ENCODE results near the gene PRSS12. TPM values are rescaled to one million over a fixed set of nuclear protein-coding genes. Genes with fewer than 3 reads are reported as not detected.

PRSS12 gene
- total RNA-seq, 2 donors from 2014 or later, result 1.7 to 43.0 TPM

- WGBS, result 79% methylated on average over 1 of the region's 1 CpG
- no peak overlapping the region for H3K4me3 ChIP-seq
Observed at GRCh38 chr4:118338981-118339765, 13.6 kb downstream of the PRSS12 start.

GRCh38 chr4:118338518-118338917 is 14.3 kb downstream of the PRSS12 start:
- intact Hi-C loops (cut with DNase I), result no loop called here
- Histone ChIP-seq H3K4me3 (no peak overlapping the region), H3K27ac (no peak overlapping the region), H3K36me3 (no peaks in the 10 kb centered on the region), H3K9me3 (no peaks in the 10 kb centered on the region), H3K27me3 (replicated peaks; ENCODE audit: insufficient read depth) (no peaks in the 10 kb centered on the region), H3K4me1 (replicated peaks) (no peaks in the 10 kb centered on the region)
- TF ChIP-seq, protein P1, sequence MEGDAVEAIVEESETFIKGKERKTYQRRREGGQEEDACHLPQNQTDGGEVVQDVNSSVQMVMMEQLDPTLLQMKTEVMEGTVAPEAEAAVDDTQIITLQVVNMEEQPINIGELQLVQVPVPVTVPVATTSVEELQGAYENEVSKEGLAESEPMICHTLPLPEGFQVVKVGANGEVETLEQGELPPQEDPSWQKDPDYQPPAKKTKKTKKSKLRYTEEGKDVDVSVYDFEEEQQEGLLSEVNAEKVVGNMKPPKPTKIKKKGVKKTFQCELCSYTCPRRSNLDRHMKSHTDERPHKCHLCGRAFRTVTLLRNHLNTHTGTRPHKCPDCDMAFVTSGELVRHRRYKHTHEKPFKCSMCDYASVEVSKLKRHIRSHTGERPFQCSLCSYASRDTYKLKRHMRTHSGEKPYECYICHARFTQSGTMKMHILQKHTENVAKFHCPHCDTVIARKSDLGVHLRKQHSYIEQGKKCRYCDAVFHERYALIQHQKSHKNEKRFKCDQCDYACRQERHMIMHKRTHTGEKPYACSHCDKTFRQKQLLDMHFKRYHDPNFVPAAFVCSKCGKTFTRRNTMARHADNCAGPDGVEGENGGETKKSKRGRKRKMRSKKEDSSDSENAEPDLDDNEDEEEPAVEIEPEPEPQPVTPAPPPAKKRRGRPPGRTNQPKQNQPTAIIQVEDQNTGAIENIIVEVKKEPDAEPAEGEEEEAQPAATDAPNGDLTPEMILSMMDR (IDR thresholded peaks at IDR 0.05), result no peak
- no peak for TF ChIP-seq POLR2A (IDR thresholded peaks at IDR 0.05)
- no peak for TF ChIP-seq POLR2AphosphoS5 (IDR thresholded peaks at IDR 0.05)
- DNase-seq (ENCODE audit: low spot score), result no peak
- 69% methylated on average over 1 of the region's 1 CpG for WGBS

More at GRCh38 chr4:118338981-118339765, 13.6 kb downstream of the PRSS12 start:
- no peak for DNase-seq (ENCODE audit: low spot score)
- no peaks in the 10 kb centered on the region for H3K9me3 ChIP-seq
- no peaks in the 10 kb centered on the region for H3K27me3 ChIP-seq (replicated peaks; ENCODE audit: insufficient read depth)
- no peaks in the 10 kb centered on the region for H3K4me1 ChIP-seq (replicated peaks)
- no peak overlapping the region for H3K27ac ChIP-seq
- intact Hi-C loops (cut with DNase I), result no loop called here
- H3K36me3 ChIP-seq, result no peaks in the 10 kb centered on the region
- no peak for TF ChIP-seq POLR2A (IDR thresholded peaks at IDR 0.05)
- TF ChIP-seq, protein P1 (IDR thresholded peaks at IDR 0.05), result no peak
- TF ChIP-seq POLR2AphosphoS5 (IDR thresholded peaks at IDR 0.05), result no peak

GRCh38 chr4:118337954-118338353 is 14.8 kb downstream of the PRSS12 start:
- Histone ChIP-seq H3K36me3 (no peaks in the 10 kb centered on the region), H3K4me1 (replicated peaks) (no peaks in the 10 kb centered on the region), H3K4me3 (no peak overlapping the region), H3K27me3 (replicated peaks; ENCODE audit: insufficient read depth) (no peaks in the 10 kb centered on the region), H3K9me3 (no peaks in the 10 kb centered on the region), H3K27ac (no peak overlapping the region)
- 96% methylated on average over 4 of the region's 4 CpGs for WGBS
- intact Hi-C loops (cut with DNase I), result no loop called here
- TF ChIP-seq, protein P1 (IDR thresholded peaks at IDR 0.05), result no peak
- TF ChIP-seq POLR2A (IDR thresholded peaks at IDR 0.05) (no peak), POLR2AphosphoS5 (IDR thresholded peaks at IDR 0.05) (no peak)
- DNase-seq (ENCODE audit: low spot score), result no peak

GRCh38 chr4:118335774-118336173 is 17.0 kb downstream of the PRSS12 start:
- intact Hi-C loops (cut with DNase I), result no loop called here
- no peaks in the 10 kb centered on the region for H3K27me3 ChIP-seq (replicated peaks; ENCODE audit: insufficient read depth)
- H3K9me3 ChIP-seq, result no peaks in the 10 kb centered on the region
- H3K4me3 ChIP-seq, result no peak overlapping the region
- H3K36me3 ChIP-seq, result no peaks in the 10 kb centered on the region
- H3K27ac ChIP-seq, result no peak overlapping the region
- TF ChIP-seq POLR2AphosphoS5 (IDR thresholded peaks at IDR 0.05), result no peak
- TF ChIP-seq POLR2A (IDR thresholded peaks at IDR 0.05), result no peak
- TF ChIP-seq, protein P1 (IDR thresholded peaks at IDR 0.05), result no peak
- WGBS, result 64% methylated on average over 4 of the region's 4 CpGs
- H3K4me1 ChIP-seq (replicated peaks), result no peaks in the 10 kb centered on the region
- no peak for DNase-seq (ENCODE audit: low spot score)

GRCh38 chr4:118335324-118335723 is 17.5 kb downstream of the PRSS12 start:
- H3K27ac ChIP-seq, result no peak overlapping the region
- no peaks in the 10 kb centered on the region for H3K9me3 ChIP-seq
- no peaks in the 10 kb centered on the region for H3K27me3 ChIP-seq (replicated peaks; ENCODE audit: insufficient read depth)
- TF ChIP-seq POLR2A (IDR thresholded peaks at IDR 0.05) (no peak), POLR2AphosphoS5 (IDR thresholded peaks at IDR 0.05) (no peak)
- TF ChIP-seq, protein P1 (IDR thresholded peaks at IDR 0.05), result no peak
- DNase-seq (ENCODE audit: low spot score), result no peak
- intact Hi-C loops (cut with DNase I), result no loop called here
- no peaks in the 10 kb centered on the region for H3K4me1 ChIP-seq (replicated peaks)
- 74% methylated on average over 6 of the region's 6 CpGs for WGBS
- no peak overlapping the region for H3K4me3 ChIP-seq
- H3K36me3 ChIP-seq, result no peaks in the 10 kb centered on the region
